Measurements from ENCODE around the gene CXCR3.

Gene CXCR3

DNA sequence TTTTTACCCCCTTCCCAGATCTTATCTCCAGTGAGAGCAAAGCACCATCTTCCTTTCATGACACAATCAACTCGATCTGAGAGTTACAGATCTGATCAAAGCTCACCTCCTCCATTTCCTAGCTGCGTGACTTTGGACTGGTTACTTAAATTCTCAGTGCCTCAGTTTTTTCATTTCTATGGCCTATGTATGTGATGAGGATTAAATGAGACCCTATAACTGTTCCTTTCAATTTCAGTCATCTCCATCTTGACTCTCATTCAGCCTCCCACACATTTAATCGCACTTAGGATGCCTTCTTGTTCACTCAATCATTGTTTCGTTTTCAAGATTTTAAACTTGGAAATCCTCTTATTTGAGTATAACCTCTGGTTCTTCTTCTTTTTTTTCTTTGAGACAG lies 20.1 kb upstream of the CXCR3 start:
- no peaks in the 10 kb centered on the region for H3K36me3 ChIP-seq
- H3K9me3 ChIP-seq (ENCODE audit: severe bottlenecking): no peaks in the 10 kb centered on the region
- H3K4me3 ChIP-seq (ENCODE audit: low read depth, low read length): no peak overlapping the region
- no peak for DNase-seq
- H3K27me3 ChIP-seq (ENCODE audit: insufficient read depth, low read depth, severe bottlenecking): no peaks in the 10 kb centered on the region
- no peak overlapping the region for H3K27ac ChIP-seq
- TF ChIP-seq, protein P1, sequence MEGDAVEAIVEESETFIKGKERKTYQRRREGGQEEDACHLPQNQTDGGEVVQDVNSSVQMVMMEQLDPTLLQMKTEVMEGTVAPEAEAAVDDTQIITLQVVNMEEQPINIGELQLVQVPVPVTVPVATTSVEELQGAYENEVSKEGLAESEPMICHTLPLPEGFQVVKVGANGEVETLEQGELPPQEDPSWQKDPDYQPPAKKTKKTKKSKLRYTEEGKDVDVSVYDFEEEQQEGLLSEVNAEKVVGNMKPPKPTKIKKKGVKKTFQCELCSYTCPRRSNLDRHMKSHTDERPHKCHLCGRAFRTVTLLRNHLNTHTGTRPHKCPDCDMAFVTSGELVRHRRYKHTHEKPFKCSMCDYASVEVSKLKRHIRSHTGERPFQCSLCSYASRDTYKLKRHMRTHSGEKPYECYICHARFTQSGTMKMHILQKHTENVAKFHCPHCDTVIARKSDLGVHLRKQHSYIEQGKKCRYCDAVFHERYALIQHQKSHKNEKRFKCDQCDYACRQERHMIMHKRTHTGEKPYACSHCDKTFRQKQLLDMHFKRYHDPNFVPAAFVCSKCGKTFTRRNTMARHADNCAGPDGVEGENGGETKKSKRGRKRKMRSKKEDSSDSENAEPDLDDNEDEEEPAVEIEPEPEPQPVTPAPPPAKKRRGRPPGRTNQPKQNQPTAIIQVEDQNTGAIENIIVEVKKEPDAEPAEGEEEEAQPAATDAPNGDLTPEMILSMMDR (IDR thresholded peaks at IDR 0.05; ENCODE audit: low read depth, low read length): no peak

DNA sequence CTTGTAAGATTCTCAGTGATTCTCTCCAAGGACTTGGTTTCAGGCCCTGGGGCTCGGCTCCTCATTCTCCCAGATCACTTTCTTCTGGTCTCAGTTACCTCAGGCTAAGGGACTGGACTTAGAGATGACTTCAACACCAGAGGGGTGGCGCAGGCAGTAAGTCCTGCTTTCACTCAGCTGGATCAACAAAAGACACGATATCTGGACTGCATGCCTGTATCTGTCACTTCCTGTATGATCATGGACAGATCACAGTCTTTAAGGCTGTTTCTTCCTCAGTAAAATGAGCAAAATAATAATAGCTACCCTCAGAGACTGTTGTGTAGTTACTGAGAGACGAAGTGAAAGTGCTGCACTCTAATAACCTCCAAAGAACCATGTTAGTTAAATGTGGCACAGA lies 19.5 kb upstream of the CXCR3 start:
- Histone ChIP-seq H3K9me3 (ENCODE audit: severe bottlenecking) (no peaks in the 10 kb centered on the region), H3K4me3 (ENCODE audit: low read depth, low read length) (no peak overlapping the region), H3K36me3 (no peaks in the 10 kb centered on the region), H3K27ac (no peak overlapping the region), H3K27me3 (ENCODE audit: insufficient read depth, low read depth, severe bottlenecking) (peaks cover under 1% of the 10 kb centered on the region)
- TF ChIP-seq, protein P1 (IDR thresholded peaks at IDR 0.05; ENCODE audit: low read depth, low read length): no peak
- DNase-seq: no peak

DNA sequence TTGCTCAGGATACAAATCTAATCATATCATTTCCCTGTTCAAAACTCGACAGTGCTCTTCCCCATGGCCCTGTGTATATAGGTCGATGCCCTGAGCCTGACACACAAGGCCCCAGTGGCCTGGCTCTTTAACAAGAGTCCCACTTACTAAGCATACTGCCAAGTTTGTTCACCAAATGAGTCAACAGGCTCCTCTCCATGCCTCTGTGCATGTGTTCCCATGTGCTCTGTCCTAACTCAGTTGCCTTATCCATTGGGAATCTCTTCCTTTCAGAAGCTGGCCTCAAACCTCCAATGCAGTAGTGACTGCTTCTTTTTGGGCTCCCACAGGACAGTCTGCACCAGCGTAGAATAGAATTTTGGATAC lies 18.9 kb upstream of the CXCR3 start:
- Histone ChIP-seq H3K4me3 (ENCODE audit: low read depth, low read length) (no peak overlapping the region), H3K36me3 (no peaks in the 10 kb centered on the region), H3K27me3 (ENCODE audit: insufficient read depth, low read depth, severe bottlenecking) (peaks cover 5% of the 10 kb centered on the region), H3K27ac (no peak overlapping the region), H3K9me3 (ENCODE audit: severe bottlenecking) (no peaks in the 10 kb centered on the region)
- DNase-seq: no peak
- TF ChIP-seq, protein P1 (IDR thresholded peaks at IDR 0.05; ENCODE audit: low read depth, low read length): no peak

DNA sequence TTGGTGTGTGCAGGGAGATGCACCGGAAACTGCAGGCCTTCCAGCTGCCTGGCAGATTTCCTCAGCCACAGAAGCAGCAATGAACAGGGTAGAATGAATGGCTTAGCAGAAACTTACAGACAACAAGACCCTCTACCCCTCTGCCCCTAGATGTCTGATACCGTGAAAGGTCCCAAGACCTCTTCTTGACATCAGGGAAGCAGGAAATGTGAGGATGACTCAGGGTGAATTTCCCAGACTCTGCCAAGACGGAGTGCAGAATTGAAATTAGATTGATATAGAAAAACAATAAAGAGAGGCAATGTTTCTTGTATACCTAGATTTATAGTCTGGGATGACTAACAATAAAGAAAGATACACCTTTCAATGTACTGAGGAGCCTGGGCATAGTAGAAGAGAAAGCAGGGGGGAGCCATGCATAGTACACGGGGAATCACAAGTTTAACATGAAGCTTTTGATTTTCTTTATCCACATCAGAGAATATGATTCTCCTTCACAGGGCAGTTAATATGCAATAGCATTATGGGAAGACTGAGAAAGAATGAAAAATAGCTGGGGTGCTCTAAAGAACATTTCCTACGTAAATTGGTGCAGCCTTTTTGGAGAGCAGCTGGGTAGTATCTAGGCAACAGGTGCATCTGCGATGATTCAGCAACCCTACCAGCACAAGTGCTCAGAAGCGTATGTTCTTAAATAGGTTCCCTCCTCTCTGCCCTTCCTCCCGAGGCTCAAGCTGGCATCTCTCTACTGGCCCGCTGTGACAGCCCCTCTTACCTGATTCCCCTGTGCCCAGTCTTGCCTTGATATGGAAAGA lies 18.3 kb upstream of the CXCR3 start:
- Histone ChIP-seq H3K27ac (no peak overlapping the region), H3K9me3 (ENCODE audit: severe bottlenecking) (no peaks in the 10 kb centered on the region), H3K27me3 (ENCODE audit: insufficient read depth, low read depth, severe bottlenecking) (peaks cover 8% of the 10 kb centered on the region), H3K4me3 (ENCODE audit: low read depth, low read length) (no peak overlapping the region), H3K36me3 (no peaks in the 10 kb centered on the region)
- TF ChIP-seq, protein P1 (IDR thresholded peaks at IDR 0.05; ENCODE audit: low read depth, low read length): no peak
- DNase-seq: no peak

DNA sequence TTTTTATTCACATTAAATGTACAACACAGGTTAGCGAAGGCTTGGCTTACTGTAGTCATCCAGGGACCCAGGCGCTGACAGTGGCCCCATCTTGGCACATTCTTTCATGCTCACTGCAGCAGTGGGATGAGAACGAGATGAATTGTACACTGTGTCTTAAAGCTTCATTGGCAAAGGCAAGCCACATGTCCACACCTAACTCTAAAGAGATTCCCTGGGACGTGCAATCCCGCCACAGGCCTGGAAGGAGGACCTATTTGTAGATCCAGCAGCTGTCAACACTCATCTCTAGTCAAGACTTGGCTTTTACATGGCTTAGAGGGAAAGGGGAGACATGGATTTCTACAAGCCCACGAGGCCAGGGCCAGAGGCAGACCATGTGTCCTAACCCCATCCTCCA lies 16.1 kb upstream of the CXCR3 start:
- H3K4me3 ChIP-seq (ENCODE audit: low read depth, low read length): no peak overlapping the region
- no peaks in the 10 kb centered on the region for H3K36me3 ChIP-seq
- no peaks in the 10 kb centered on the region for H3K9me3 ChIP-seq (ENCODE audit: severe bottlenecking)
- H3K27ac ChIP-seq: no peak overlapping the region
- DNase-seq: no peak
- peaks cover 8% of the 10 kb centered on the region for H3K27me3 ChIP-seq (ENCODE audit: insufficient read depth, low read depth, severe bottlenecking)
- TF ChIP-seq, protein P1 (IDR thresholded peaks at IDR 0.05; ENCODE audit: low read depth, low read length): no peak

Data from WERI-Rb-1 (cell line).